HEK293 (cell line): ENCODE data around the gene CAMK2N2.
"Not testable (repeated sequence)": the region's sequence is repeated elsewhere in the genome, so short reads cannot be mapped to it uniquely, and the experiment has no call there.

ENCODE experiments used
- CTCF ChIA-PET: fragments of 350-600 bp; formaldehyde crosslinking; extraction: SDS; loops from one replicate; lab custom pipeline; 2021; ENCODE audit warnings: antibody characterized with exemption; lab: Yijun Ruan, JAX
- POLR2A ChIA-PET: fragments of 300-600 bp; formaldehyde crosslinking; extraction: SDS; loops from one replicate; lab custom pipeline; 2020; ENCODE audit warnings: antibody characterized with exemption, inconsistent platforms; lab: Yijun Ruan, JAX
- H3K27ac ChIP-seq: fragments of 200-500 bp; sonication (Bioruptor generic); 2 replicates; pipeline ENCODE4 v1.5.1; 2014; ENCODE audit warnings: low read depth, low read length, control low read depth, inconsistent platforms; ENCODE audit errors: extremely low read depth
- H3K36me3 ChIP-seq, 2 experiments: fragments of 200-500 bp in 1 of 2; sonication (Bioruptor generic) in 1 of 2; 1 replicate in 1 of 2; 2 replicates in 1 of 2; pipeline ENCODE4 v1.5.1; 2014 to 2017; ENCODE audit warnings: inconsistent platforms in 2 of 2, low read length in 2 of 2; ENCODE audit not compliant: control insufficient read depth in 2 of 2, insufficient read depth in 1 of 2
- H3K4me1 ChIP-seq: fragments of 200-500 bp; sonication (Bioruptor generic); 2 replicates; pipeline ENCODE4 v1.5.1; 2014; ENCODE audit warnings: mild to moderate bottlenecking, low read length, inconsistent platforms; ENCODE audit not compliant: control insufficient read depth, insufficient read depth
- H3K4me3 ChIP-seq: 2 replicates; pipeline ENCODE4 v1.5.1; 2011; ENCODE audit warnings: low read depth, mild to moderate bottlenecking, control low read depth, low read length, moderate library complexity
- H3K9me3 ChIP-seq: fragments of 200-500 bp; sonication (Bioruptor generic); 2 replicates; pipeline ENCODE4 v1.5.1; 2014; ENCODE audit warnings: low read depth, low read length, inconsistent platforms; ENCODE audit not compliant: control insufficient read depth, insufficient read depth
- EGR2 ChIP-seq: fragments of 450-650 bp; formaldehyde crosslinking; IDR thresholded peaks from 2 replicates; pipeline ENCODE4 v1.5.1; 2016; ENCODE audit warnings: low read depth, missing biosample characterization, missing genetic modification characterization
- GLIS2 ChIP-seq: fragments of 450-650 bp; formaldehyde crosslinking; IDR thresholded peaks from 2 replicates; pipeline ENCODE4 v1.5.1; 2016; ENCODE audit warnings: missing biosample characterization, missing genetic modification characterization
- KLF8 ChIP-seq: fragments of 450-650 bp; formaldehyde crosslinking; IDR thresholded peaks from 2 replicates; pipeline ENCODE4 v1.5.1; 2016; ENCODE audit warnings: missing biosample characterization, missing genetic modification characterization
- OVOL3 ChIP-seq: fragments of 450-650 bp; formaldehyde crosslinking; IDR thresholded peaks from 2 replicates; pipeline ENCODE4 v1.5.1; 2016; ENCODE audit warnings: missing biosample characterization, missing genetic modification characterization
- RBAK ChIP-seq: fragments of 450-650 bp; formaldehyde crosslinking; IDR thresholded peaks from 2 replicates; pipeline ENCODE4 v1.5.1; 2016; ENCODE audit warnings: missing biosample characterization, missing genetic modification characterization
- ZBTB48 ChIP-seq: fragments of 450-650 bp; formaldehyde crosslinking; IDR thresholded peaks from 2 replicates; pipeline ENCODE4 v1.5.1; 2016; ENCODE audit warnings: missing biosample characterization, missing genetic modification characterization
- ZNF133 ChIP-seq: fragments of 450-650 bp; formaldehyde crosslinking; IDR thresholded peaks from 2 replicates; pipeline ENCODE4 v1.5.1; 2016; ENCODE audit warnings: missing biosample characterization, missing genetic modification characterization
- ZNF16 ChIP-seq: fragments of 450-650 bp; formaldehyde crosslinking; IDR thresholded peaks from 2 replicates; pipeline ENCODE4 v1.5.1; 2016; ENCODE audit warnings: low read depth, missing biosample characterization, missing genetic modification characterization
- ZNF19 ChIP-seq: fragments of 450-650 bp; formaldehyde crosslinking; IDR thresholded peaks from 2 replicates; pipeline ENCODE4; 2016; ENCODE audit warnings: missing biosample characterization, missing genetic modification characterization, low read depth
- ZNF24 ChIP-seq: fragments of 450-650 bp; formaldehyde crosslinking; IDR thresholded peaks from 2 replicates; pipeline ENCODE4 v1.5.1; 2016; ENCODE audit warnings: missing biosample characterization, missing genetic modification characterization
- ZNF354C ChIP-seq: fragments of 450-650 bp; formaldehyde crosslinking; IDR thresholded peaks from 2 replicates; pipeline ENCODE4 v1.5.1; 2016; ENCODE audit warnings: missing biosample characterization, missing genetic modification characterization, low read depth, borderline replicate concordance
- ZNF362 ChIP-seq: fragments of 450-650 bp; formaldehyde crosslinking; IDR thresholded peaks from 2 replicates; pipeline ENCODE4 v1.5.1; 2016; ENCODE audit warnings: missing biosample characterization, missing genetic modification characterization
- ZNF37A ChIP-seq: fragments of 450-650 bp; IDR thresholded peaks from 2 replicates; pipeline ENCODE4 v1.5.1; 2018; ENCODE audit warnings: missing biosample characterization, missing genetic modification characterization
- ZNF398 ChIP-seq: fragments of 450-650 bp; formaldehyde crosslinking; IDR thresholded peaks from 2 replicates; pipeline ENCODE4 v1.5.1; 2017; ENCODE audit warnings: missing biosample characterization, missing genetic modification characterization
- ZNF416 ChIP-seq: fragments of 450-650 bp; formaldehyde crosslinking; IDR thresholded peaks from 2 replicates; pipeline ENCODE4 v1.5.1; 2016; ENCODE audit warnings: missing biosample characterization, missing genetic modification characterization
- ZNF510 ChIP-seq: fragments of 450-650 bp; formaldehyde crosslinking; IDR thresholded peaks from 2 replicates; pipeline ENCODE4 v1.5.1; 2018; ENCODE audit warnings: mild to moderate bottlenecking, missing genetic modification characterization, missing biosample characterization; ENCODE audit not compliant: insufficient replicate concordance
- ZNF670 ChIP-seq: fragments of 450-650 bp; formaldehyde crosslinking; IDR thresholded peaks from 2 replicates; pipeline ENCODE4 v1.5.1; 2016; ENCODE audit warnings: missing biosample characterization, missing genetic modification characterization, low read depth
- TF ChIP-seq, protein P1 (sequence below): fragments of 450-650 bp; IDR thresholded peaks from 2 replicates; pipeline ENCODE4 v1.5.1; 2018; ENCODE audit warnings: missing biosample characterization, missing genetic modification characterization

The CAMK2N2 gene

GRCh38 chr3:184275961-184276910 lies 14.9 kb upstream of the CAMK2N2 start, which contains the start of gene ECE2:
TSS of gene ECE2 (plus strand) at chr3:184276022. CDS start at chr3:184276154, 132 bp downstream.
- ChIA-PET POLR2A (no interaction called here), CTCF (no interaction called here)
- Histone ChIP-seq H3K4me3 (no peak within 1 kb of the TSS), H3K36me3 (no peaks in the 10 kb centered on the region), H3K4me1 (no peaks in the 10 kb centered on the region), H3K9me3 (no peaks in the 10 kb centered on the region), H3K27ac (no peak within 1 kb of the TSS)
- TF ChIP-seq EGR2 (tag by site-specific recombination) (no peak), ZNF510 (tag by site-specific recombination) (no peak)

DNA sequence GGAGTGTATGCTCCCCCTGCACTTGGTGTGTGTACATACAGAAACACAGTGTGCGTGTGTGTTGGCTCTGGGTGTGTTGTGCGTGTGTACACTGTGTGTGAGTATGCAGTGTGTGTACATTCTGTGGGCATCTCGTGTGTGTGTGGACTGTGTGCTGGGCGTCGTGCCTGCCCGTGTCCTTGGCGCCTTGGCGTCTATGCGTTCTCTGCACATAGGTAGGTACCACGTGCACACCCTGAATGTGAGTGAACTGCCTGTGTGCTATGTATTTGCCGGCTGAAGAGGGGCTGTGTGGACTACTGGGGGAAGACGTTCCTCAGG lies 14.0 kb upstream of the CAMK2N2 start:
- TF ChIP-seq ZNF362 (tag by site-specific recombination), result no peak
- no peak for TF ChIP-seq ZNF354C
- no peak for TF ChIP-seq ZNF24 (tag by site-specific recombination)
- no peak for TF ChIP-seq ZBTB48 (tag by site-specific recombination)
- TF ChIP-seq ZNF670 (tag by site-specific recombination), result no peak
- no peak for TF ChIP-seq ZNF416
- TF ChIP-seq, all 188 proteins: peak for 0
- ChIA-PET POLR2A (no interaction called here), CTCF (no interaction called here)
- H3K4me3 ChIP-seq, result no peak overlapping the region
- no peaks in the 10 kb centered on the region for H3K4me1 ChIP-seq
- H3K27ac ChIP-seq, result no peak overlapping the region
- no peaks in the 10 kb centered on the region for H3K36me3 ChIP-seq
- no peaks in the 10 kb centered on the region for H3K9me3 ChIP-seq

DNA sequence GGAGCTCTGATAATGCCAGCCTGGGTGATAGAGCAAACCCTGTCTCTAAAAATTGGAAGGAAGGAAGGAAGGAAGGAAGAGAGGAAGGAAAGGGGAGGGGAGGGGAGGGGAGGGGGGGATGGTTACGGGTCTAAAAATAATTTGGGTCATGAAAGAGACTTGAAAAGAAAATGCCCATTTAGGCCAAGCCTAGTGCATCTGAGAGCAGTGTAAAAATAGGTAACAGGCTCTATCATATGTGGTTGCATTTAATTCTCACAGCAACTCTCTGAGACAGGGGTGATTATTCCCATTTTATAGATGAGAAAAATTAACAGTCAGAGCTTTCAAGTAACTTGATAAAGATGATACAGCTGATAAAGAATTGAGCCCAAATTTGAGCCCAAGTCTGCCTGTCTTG lies 10.9 kb upstream of the CAMK2N2 start:
- no peak overlapping the region for H3K4me3 ChIP-seq
- no peaks in the 10 kb centered on the region for H3K36me3 ChIP-seq
- peak; percentile 62 for TF ChIP-seq ZNF133 (tag by site-specific recombination)
- no peak for TF ChIP-seq ZNF19 (tag by site-specific recombination)
- POLR2A ChIA-PET, result no interaction called here
- H3K9me3 ChIP-seq, result no peaks in the 10 kb centered on the region
- CTCF ChIA-PET, result interaction anchor here (0.6 to 1.8 kb wide), 3 partner anchors 17 to 47 kb away, joined by 3 to 7 read pairs (median 3); no protein-coding TSS in a partner anchor
- no peaks in the 10 kb centered on the region for H3K4me1 ChIP-seq
- no peak overlapping the region for H3K27ac ChIP-seq

DNA sequence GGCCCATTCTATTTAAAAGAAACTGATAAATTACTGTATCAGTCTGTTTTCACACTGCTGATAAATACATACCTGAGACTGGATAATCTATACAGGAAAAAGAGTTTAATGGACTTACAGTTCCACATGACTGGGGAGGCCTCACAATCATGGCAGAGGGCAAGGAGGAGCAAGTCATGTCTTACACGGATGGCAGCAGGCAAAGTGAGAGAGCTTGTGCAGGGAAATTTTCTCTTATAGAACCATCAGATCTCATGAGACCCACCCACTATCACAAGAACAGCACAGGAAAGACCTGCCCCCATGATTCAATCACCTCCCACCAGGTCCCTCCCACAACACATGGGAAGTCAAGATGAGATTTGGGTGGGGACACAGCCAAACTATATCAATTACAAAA lies 5.9 kb upstream of the CAMK2N2 start:
- POLR2A ChIA-PET, result not testable (repeated sequence)
- 0 out of 2 replicates have a peak, but pooled peaks have one; percentile 10 for TF ChIP-seq EGR2 (tag by site-specific recombination)
- TF ChIP-seq, all 188 proteins: peak for 1; not testable (repeated sequence) for 187
- CTCF ChIA-PET, H3K9me3 ChIP-seq, H3K4me1 ChIP-seq, H3K4me3 ChIP-seq, H3K36me3 ChIP-seq, H3K27ac ChIP-seq: not testable (repeated sequence)

GRCh38 chr3:184262764-184263179 lies 1.4 kb upstream of the CAMK2N2 start:
- no peak for TF ChIP-seq KLF8 (tag by site-specific recombination)
- no peak for TF ChIP-seq ZNF16 (tag by site-specific recombination)
- TF ChIP-seq ZNF398, result 0 out of 2 replicates have a peak, but pooled peaks have one; percentile 4
- no peak for TF ChIP-seq ZNF37A (tag by site-specific recombination)
- TF ChIP-seq OVOL3 (tag by site-specific recombination), result no peak
- TF ChIP-seq RBAK (tag by site-specific recombination), result no peak
- TF ChIP-seq, protein P1, sequence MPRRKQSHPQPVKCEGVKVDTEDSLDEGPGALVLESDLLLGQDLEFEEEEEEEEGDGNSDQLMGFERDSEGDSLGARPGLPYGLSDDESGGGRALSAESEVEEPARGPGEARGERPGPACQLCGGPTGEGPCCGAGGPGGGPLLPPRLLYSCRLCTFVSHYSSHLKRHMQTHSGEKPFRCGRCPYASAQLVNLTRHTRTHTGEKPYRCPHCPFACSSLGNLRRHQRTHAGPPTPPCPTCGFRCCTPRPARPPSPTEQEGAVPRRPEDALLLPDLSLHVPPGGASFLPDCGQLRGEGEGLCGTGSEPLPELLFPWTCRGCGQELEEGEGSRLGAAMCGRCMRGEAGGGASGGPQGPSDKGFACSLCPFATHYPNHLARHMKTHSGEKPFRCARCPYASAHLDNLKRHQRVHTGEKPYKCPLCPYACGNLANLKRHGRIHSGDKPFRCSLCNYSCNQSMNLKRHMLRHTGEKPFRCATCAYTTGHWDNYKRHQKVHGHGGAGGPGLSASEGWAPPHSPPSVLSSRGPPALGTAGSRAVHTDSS, result no peak
- peak; percentile 8; the same call in 1 of the 2 replicates for TF ChIP-seq GLIS2
- H3K9me3 ChIP-seq, result no peaks in the 10 kb centered on the region
- CTCF ChIA-PET, result interaction anchor here (1.2 kb wide), 1 partner anchor 9 kb away, joined by 4 read pairs; no protein-coding TSS in a partner anchor
- H3K27ac ChIP-seq, result no peak overlapping the region
- POLR2A ChIA-PET, result interaction anchor here (0.6 kb wide), 1 partner anchor 356 kb away, joined by 3 read pairs; no protein-coding TSS in a partner anchor
- H3K4me3 ChIP-seq, result peak overlapping the region; percentile 50
- H3K4me1 ChIP-seq, result no peaks in the 10 kb centered on the region; the same call in 1 of the 2 replicates
- H3K36me3 ChIP-seq, result peaks cover 0 to 6% of the 10 kb centered on the region in 2 experiments; a peak in 1 of 3 replicates
